HCT116 (cell line): ENCODE results near the gene KIFC3. TPM values are rescaled to one million over a fixed set of nuclear protein-coding genes. Genes with fewer than 3 reads are reported as not detected.

ENCODE experiments used
- ATAC-seq: fragments of 200-7000 bp; cut with Tn5 transposase; 2 replicates; pipeline ENCODE4 v1.9.1; 2020; ENCODE audit warnings: mild to moderate bottlenecking, moderate library complexity
- BruUV-seq: library from RNA; stranded (reverse); fragments of 400-500 nt; replicated peaks from 2 replicates; lab custom pipeline; 2021; lab: Mats Ljungman, UMichigan
- CTCF ChIA-PET: fragments of 300-600 bp; sonication (Branson Sonifier 250); formaldehyde crosslinking; loops from one replicate; lab custom pipeline; 2021; ENCODE audit warnings: antibody characterized with exemption; lab: Charles Lee
- POLR2A ChIA-PET: fragments of 300-600, 350-600 bp; sonication (Branson Sonifier 250); formaldehyde crosslinking; loops from one replicate; lab custom pipeline; 2021; ENCODE audit warnings: antibody characterized with exemption; lab: Charles Lee
- RAD21 ChIA-PET, 2 experiments: fragments of 300-600 bp; sonication (Branson Sonifier 250); formaldehyde crosslinking; loops; one replicate each; lab custom pipeline; 2023; ENCODE audit warnings: low total read pairs in 2 of 2; ENCODE audit not compliant: uncharacterized antibody in 2 of 2, unreplicated experiment in 2 of 2, low non-redundant PET in 1 of 2; lab: Charles Lee
- DNase-seq: peaks from one replicate; pipeline ENCODE4 v3.0.0-alpha.2; 2010; ENCODE audit warnings: low read depth, low spot score
- H2AFZ ChIP-seq: fragments of 200-600 bp; shearing (Covaris generic), sonication (generic); 2 replicates; pipeline ENCODE4 v1.6.1; 2017; ENCODE audit warnings: low read depth, mixed run types, mixed read lengths, antibody characterized with exemption, low read length; ENCODE audit not compliant: poor library complexity, severe bottlenecking
- H3K27ac ChIP-seq: 2 replicates; pipeline ENCODE4 v1.5.1; 2012; ENCODE audit warnings: low read depth, low read length
- H3K27me3 ChIP-seq: fragments of 200-600 bp; sonication (generic); 2 replicates; pipeline ENCODE4 v1.6.1; 2016; ENCODE audit warnings: mixed run types, low read length, mixed read lengths; ENCODE audit not compliant: insufficient read depth
- H3K36me3 ChIP-seq, 2 experiments: fragments of 200-500 bp in 1 of 2; fragments of 200-600 bp in 1 of 2; sonication (Bioruptor generic) in 1 of 2; sonication (generic) in 1 of 2; 2 replicates each; pipeline versions ENCODE4 v1.5.1 to v1.6.1; 2014 to 2016; ENCODE audit warnings: low read length in 2 of 2, inconsistent platforms in 1 of 2, mixed read lengths in 1 of 2, mixed run types in 1 of 2; ENCODE audit not compliant: insufficient read depth in 2 of 2, control insufficient read depth in 1 of 2
- H3K4me1 ChIP-seq, 2 experiments: fragments of 200-600 bp in 1 of 2; sonication (generic) in 1 of 2; 2 replicates each; pipeline versions ENCODE4 v1.5.1 to v1.6.1; 2012 to 2017; ENCODE audit warnings: low read length in 2 of 2, inconsistent platforms in 1 of 2, mild to moderate bottlenecking in 1 of 2, mixed read lengths in 1 of 2, mixed run types in 1 of 2, moderate library complexity in 1 of 2; ENCODE audit not compliant: insufficient read depth in 2 of 2, control insufficient read depth in 1 of 2
- H3K4me2 ChIP-seq: fragments of 200-600 bp; sonication (generic); 2 replicates; pipeline ENCODE4 v1.6.1; 2017; ENCODE audit warnings: mixed run types, low read length, mixed read lengths
- H3K4me3 ChIP-seq, 2 experiments: fragments of 200-600 bp in 1 of 2; sonication (generic) in 1 of 2; replicated peaks in 1 of 2; 2 replicates each; pipeline ENCODE4 v1.5.1; 2011 to 2016; ENCODE audit warnings: low read length in 2 of 2, control low read depth in 1 of 2, low read depth in 1 of 2, mild to moderate bottlenecking in 1 of 2, mixed read lengths in 1 of 2, mixed run types in 1 of 2
- H3K79me2 ChIP-seq: fragments of 200-600 bp; sonication (generic); 2 replicates; pipeline ENCODE4 v1.6.1; 2017; ENCODE audit warnings: mild to moderate bottlenecking, mixed run types, low read length, moderate library complexity, mixed read lengths; ENCODE audit not compliant: insufficient read depth
- H3K9ac ChIP-seq: fragments of 200-600 bp; sonication (generic); 2 replicates; pipeline ENCODE4 v1.6.1; 2016; ENCODE audit warnings: low read length, mixed read lengths
- H3K9me2 ChIP-seq: fragments of 200-600 bp; sonication (generic), shearing (Covaris generic); 2 replicates; pipeline ENCODE4 v1.6.1; 2017; ENCODE audit warnings: mixed run types, mild to moderate bottlenecking, moderate library complexity; ENCODE audit not compliant: insufficient read depth
- H3K9me3 ChIP-seq, 2 experiments: fragments of 200-500 bp in 1 of 2; fragments of 200-600 bp in 1 of 2; sonication (Bioruptor generic) in 1 of 2; sonication (generic) in 1 of 2; 2 replicates each; pipeline ENCODE4 v1.6.1; 2014 to 2017; ENCODE audit warnings: low read length in 2 of 2, mixed read lengths in 2 of 2, inconsistent platforms in 1 of 2, low read depth in 1 of 2, mild to moderate bottlenecking in 1 of 2, mixed run types in 1 of 2, moderate library complexity in 1 of 2; ENCODE audit not compliant: control insufficient read depth in 1 of 2, insufficient read depth in 1 of 2
- H4K20me1 ChIP-seq: fragments of 200-600 bp; sonication (generic), shearing (Covaris generic); 2 replicates; pipeline ENCODE4 v1.6.1; 2017; ENCODE audit warnings: mixed run types, mild to moderate bottlenecking, moderate library complexity; ENCODE audit not compliant: insufficient read depth
- ELF1 ChIP-seq: IDR thresholded peaks from 2 replicates; pipeline ENCODE4 v1.6.1; 2012; ENCODE audit warnings: low read depth, borderline replicate concordance
- EZH2 ChIP-seq: fragments of 200-600 bp; sonication (generic); IDR thresholded peaks from 2 replicates; pipeline ENCODE4 v1.6.1; 2017; ENCODE audit warnings: antibody characterized with exemption, mixed run types
- EZH2phosphoT487 ChIP-seq: fragments of 200-600 bp; IDR thresholded peaks from 2 replicates; pipeline ENCODE4 v1.6.1; 2018; ENCODE audit warnings: antibody characterized with exemption, borderline replicate concordance
- POLR2AphosphoS5 ChIP-seq: IDR thresholded peaks from 2 replicates; pipeline ENCODE4 v1.6.1; 2011; ENCODE audit warnings: mild to moderate bottlenecking, low read depth, low read length, moderate library complexity
- RAD21 ChIP-seq: IDR thresholded peaks from 2 replicates; pipeline ENCODE4 v1.6.1; 2012; ENCODE audit warnings: low read depth, mild to moderate bottlenecking
- SIN3A ChIP-seq: IDR thresholded peaks from 2 replicates; pipeline ENCODE4 v1.6.1; 2012; ENCODE audit warnings: low read depth
- SP1 ChIP-seq: IDR thresholded peaks from 2 replicates; pipeline ENCODE4 v1.6.1; 2012; ENCODE audit warnings: low read depth
- ZNF274 ChIP-seq: fragments of 200-500 bp; sonication (Bioruptor generic); IDR thresholded peaks from 2 replicates; pipeline ENCODE4 v1.6.1; 2014; ENCODE audit warnings: mild to moderate bottlenecking, low read depth, low read length, inconsistent platforms
- intact Hi-C: fragments of 100-400 bp; cut with micrococcal nuclease; formaldehyde crosslinking; loops from 2 replicates; pipeline ENCODE4 v1.10.0; 2022
- total RNA-seq: library from RNA; stranded (reverse); gene quantifications from one replicate; pipeline ENCODE4 v1.2.1, GENCODE V29; 2021; ENCODE audit not compliant: unreplicated experiment
- TF ChIP-seq, protein P1 (sequence below): IDR thresholded peaks from 2 replicates; pipeline ENCODE4 v1.6.1; 2012; ENCODE audit warnings: low read depth
- TF ChIP-seq, protein P2 (sequence below): IDR thresholded peaks from 2 replicates; pipeline ENCODE4 v1.6.1; 2012
- TF ChIP-seq, protein P3 (sequence below): IDR thresholded peaks from 2 replicates; pipeline ENCODE4 v1.6.1; 2012

Gene KIFC3
- total RNA-seq, 1 experiment from 2014 or later: 31.9 TPM

DNA sequence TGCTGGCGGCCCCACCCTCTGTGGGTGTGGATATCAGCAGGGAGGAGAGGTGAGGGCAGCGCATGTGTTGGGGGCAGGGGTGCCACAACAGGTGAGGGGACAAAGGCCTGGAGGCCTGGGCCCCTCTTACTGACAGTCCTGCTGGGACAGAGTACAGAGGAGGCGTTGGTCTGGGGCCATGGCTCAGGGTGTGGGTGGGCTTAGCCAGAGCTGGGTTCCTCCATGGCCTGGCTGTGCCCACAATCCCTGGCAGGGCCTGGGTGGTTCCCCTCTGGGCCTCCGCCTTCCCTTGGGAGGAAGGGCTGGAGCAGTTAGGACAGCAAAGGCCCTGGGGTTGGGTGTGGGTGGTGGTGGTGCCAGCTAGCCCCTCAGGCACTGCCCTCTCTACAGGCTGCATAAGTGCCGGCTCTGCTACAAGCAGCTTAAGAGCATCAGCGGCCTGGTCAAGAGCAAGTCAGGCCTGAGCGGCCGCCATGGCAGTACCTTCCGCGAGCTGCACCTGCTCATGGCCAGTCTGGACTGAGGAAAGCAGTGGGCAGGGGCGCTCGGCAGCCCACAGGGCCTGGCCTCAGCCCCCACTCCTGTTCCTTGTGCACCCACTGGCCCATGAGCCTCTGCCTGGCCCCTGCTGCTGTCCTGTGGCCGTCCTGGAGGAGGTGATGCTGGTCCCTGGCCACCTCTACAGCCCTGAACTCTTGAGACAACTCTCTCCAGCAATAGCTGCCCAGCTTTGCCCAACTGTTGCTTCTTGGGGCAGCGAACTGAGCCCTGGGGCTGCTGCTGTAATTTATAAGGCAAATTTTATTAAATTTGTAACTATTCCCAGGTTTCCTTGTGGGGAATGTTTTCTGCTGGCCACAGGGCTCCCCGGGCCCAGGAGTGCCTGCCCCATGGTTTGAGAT, 45.6 kb downstream of the KIFC3 start:
- no peaks in the 10 kb centered on the region for H3K9me3 ChIP-seq
- H2AFZ ChIP-seq: no peak overlapping the region
- no peaks in the 10 kb centered on the region for H3K27me3 ChIP-seq
- DNase-seq (no peak), ATAC-seq (peak; percentile 7; the same call in 1 of the 2 replicates)
- H3K9me2 ChIP-seq: no peaks in the 10 kb centered on the region
- no peak overlapping the region for H3K4me2 ChIP-seq
- H3K4me3 ChIP-seq: no peak overlapping the region
- no TSS peak for BruUV-seq
- H3K27ac ChIP-seq: no peak overlapping the region
- ChIA-PET POLR2A (no interaction called here), CTCF (interaction anchor here (1.3 to 3.2 kb wide), 2 partner anchors 106 to 180 kb away, joined by 4 to 18 read pairs; no protein-coding TSS in a partner anchor), RAD21 (interaction anchor here in 1 of 2 experiments (1.7 kb wide), 1 partner anchor 107 kb away, joined by 5 read pairs; no protein-coding TSS in a partner anchor)
- TF ChIP-seq POLR2AphosphoS5: no peak
- intact Hi-C loops: loop anchor here (1.0 to 10.0 kb wide), 3 partner anchors 107 to 238 kb away; no protein-coding TSS in a partner anchor
- no peaks in the 10 kb centered on the region for H3K79me2 ChIP-seq
- 0 out of 4 replicates have a peak, but pooled peaks cover 0 to 2% of the 10 kb centered on the region in 2 experiments for H3K36me3 ChIP-seq
- H3K4me1 ChIP-seq: peaks cover 0 to 3% of the 10 kb centered on the region in 2 experiments; a peak in 1 of 4 replicates
- no peaks in the 10 kb centered on the region for H4K20me1 ChIP-seq
- H3K9ac ChIP-seq: no peak overlapping the region

DNA sequence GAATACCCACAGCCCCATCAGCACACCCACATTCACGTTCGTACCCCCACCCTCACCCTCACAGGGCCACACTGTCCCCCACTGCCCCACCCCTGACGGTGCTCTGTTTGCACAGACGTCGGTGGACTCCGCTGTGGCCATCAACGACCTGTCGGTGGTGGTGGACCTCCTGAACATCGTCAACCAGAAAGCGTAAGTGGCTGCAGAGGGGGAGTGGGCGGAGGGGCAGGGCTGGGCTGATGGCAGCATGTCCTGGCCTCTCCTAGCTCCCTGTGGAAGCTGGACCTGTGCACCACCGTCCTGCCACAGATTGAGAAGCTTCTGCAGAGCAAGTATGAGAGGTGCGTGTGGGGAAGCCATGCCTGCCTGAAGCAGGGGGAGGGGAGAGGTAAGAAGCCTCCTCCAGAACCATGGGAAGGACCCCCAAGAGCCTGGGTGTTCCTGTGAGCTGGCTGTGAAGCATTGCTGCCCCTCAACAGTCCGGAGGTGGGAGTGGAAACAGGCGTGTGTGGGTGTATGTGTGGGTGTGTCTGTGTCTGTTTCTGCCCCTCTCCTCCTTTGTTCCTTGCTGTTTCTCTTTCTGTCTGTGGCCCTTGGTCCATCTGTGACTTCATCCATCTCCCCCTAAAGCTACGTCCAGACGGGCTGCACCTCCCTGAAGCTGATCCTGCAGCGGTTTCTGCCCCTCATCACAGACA, 46.4 kb downstream of the KIFC3 start:
- H3K36me3 ChIP-seq: 0 out of 4 replicates have a peak, but pooled peaks cover 0 to 2% of the 10 kb centered on the region in 2 experiments
- no peaks in the 10 kb centered on the region for H3K9me3 ChIP-seq
- no peaks in the 10 kb centered on the region for H4K20me1 ChIP-seq
- ATAC-seq (no peak), DNase-seq (no peak)
- H2AFZ ChIP-seq: no peak overlapping the region
- ChIA-PET RAD21 (interaction anchor here in 1 of 2 experiments (1.7 kb wide), 1 partner anchor 107 kb away, joined by 5 read pairs; no protein-coding TSS in a partner anchor), CTCF (interaction anchor here (3.2 kb wide), 1 partner anchor 107 kb away, joined by 18 read pairs; no protein-coding TSS in a partner anchor), POLR2A (no interaction called here)
- BruUV-seq: no TSS peak
- H3K79me2 ChIP-seq: no peaks in the 10 kb centered on the region
- H3K9me2 ChIP-seq: no peaks in the 10 kb centered on the region
- H3K9ac ChIP-seq: no peak overlapping the region
- intact Hi-C loops: loop anchor here (2.0 to 10.0 kb wide), 2 partner anchors 139 to 239 kb away; no protein-coding TSS in a partner anchor
- H3K27ac ChIP-seq: no peak overlapping the region
- H3K4me1 ChIP-seq: peaks cover 0 to 3% of the 10 kb centered on the region in 2 experiments; a peak in 1 of 4 replicates
- H3K4me2 ChIP-seq: no peak overlapping the region
- H3K27me3 ChIP-seq: no peaks in the 10 kb centered on the region
- H3K4me3 ChIP-seq: no peak overlapping the region
- TF ChIP-seq, protein P1, sequence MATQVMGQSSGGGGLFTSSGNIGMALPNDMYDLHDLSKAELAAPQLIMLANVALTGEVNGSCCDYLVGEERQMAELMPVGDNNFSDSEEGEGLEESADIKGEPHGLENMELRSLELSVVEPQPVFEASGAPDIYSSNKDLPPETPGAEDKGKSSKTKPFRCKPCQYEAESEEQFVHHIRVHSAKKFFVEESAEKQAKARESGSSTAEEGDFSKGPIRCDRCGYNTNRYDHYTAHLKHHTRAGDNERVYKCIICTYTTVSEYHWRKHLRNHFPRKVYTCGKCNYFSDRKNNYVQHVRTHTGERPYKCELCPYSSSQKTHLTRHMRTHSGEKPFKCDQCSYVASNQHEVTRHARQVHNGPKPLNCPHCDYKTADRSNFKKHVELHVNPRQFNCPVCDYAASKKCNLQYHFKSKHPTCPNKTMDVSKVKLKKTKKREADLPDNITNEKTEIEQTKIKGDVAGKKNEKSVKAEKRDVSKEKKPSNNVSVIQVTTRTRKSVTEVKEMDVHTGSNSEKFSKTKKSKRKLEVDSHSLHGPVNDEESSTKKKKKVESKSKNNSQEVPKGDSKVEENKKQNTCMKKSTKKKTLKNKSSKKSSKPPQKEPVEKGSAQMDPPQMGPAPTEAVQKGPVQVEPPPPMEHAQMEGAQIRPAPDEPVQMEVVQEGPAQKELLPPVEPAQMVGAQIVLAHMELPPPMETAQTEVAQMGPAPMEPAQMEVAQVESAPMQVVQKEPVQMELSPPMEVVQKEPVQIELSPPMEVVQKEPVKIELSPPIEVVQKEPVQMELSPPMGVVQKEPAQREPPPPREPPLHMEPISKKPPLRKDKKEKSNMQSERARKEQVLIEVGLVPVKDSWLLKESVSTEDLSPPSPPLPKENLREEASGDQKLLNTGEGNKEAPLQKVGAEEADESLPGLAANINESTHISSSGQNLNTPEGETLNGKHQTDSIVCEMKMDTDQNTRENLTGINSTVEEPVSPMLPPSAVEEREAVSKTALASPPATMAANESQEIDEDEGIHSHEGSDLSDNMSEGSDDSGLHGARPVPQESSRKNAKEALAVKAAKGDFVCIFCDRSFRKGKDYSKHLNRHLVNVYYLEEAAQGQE: no peak
- TF ChIP-seq SIN3A (no peak), ZNF274 (no peak), ELF1 (no peak), EZH2 (no peak), SP1 (no peak), EZH2phosphoT487 (no peak), RAD21 (no peak)
- TF ChIP-seq, protein P2, sequence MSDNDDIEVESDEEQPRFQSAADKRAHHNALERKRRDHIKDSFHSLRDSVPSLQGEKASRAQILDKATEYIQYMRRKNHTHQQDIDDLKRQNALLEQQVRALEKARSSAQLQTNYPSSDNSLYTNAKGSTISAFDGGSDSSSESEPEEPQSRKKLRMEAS: no peak
- TF ChIP-seq, protein P3, sequence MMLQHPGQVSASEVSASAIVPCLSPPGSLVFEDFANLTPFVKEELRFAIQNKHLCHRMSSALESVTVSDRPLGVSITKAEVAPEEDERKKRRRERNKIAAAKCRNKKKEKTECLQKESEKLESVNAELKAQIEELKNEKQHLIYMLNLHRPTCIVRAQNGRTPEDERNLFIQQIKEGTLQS: no peak
